ENCODE data around the gene DNAH8.

Gene DNAH8

GRCh38 chr6:38976801-38977500 is 261.8 kb downstream of the DNAH8 start:
- DNase-seq, result no peak

- no peak for DNase-seq
Measured at GRCh38 chr6:38978139-38978704, 263.1 kb downstream of the DNAH8 start.

GRCh38 chr6:38982470-38982869 is 267.4 kb downstream of the DNAH8 start:
- DNase-seq, result no peak

- no peak for DNase-seq
Measured at GRCh38 chr6:38984723-38985122, 269.6 kb downstream of the DNAH8 start.

- DNase-seq, result no peak
Measured at GRCh38 chr6:38985839-38986238, 270.7 kb downstream of the DNAH8 start.

- DNase-seq, result no peak
Measured at GRCh38 chr6:38987503-38987902, 272.4 kb downstream of the DNAH8 start.

GRCh38 chr6:38988736-38989449 is 273.8 kb downstream of the DNAH8 start:
- DNase-seq, result no peak

- no peak for DNase-seq
Measured at GRCh38 chr6:38990475-38990874, 275.4 kb downstream of the DNAH8 start.

GRCh38 chr6:38996676-38997075 is 281.6 kb downstream of the DNAH8 start:
- no peak for DNase-seq

GRCh38 chr6:38997128-38997761 is 282.1 kb downstream of the DNAH8 start:
- DNase-seq, result peak; percentile 83

- peak; percentile 60 for DNase-seq
Measured at GRCh38 chr6:39003072-39003471, 288.0 kb downstream of the DNAH8 start.

- no peak for DNase-seq
Measured at GRCh38 chr6:39003492-39003891, 288.4 kb downstream of the DNAH8 start.

- DNase-seq, result no peak
Measured at GRCh38 chr6:39004801-39005200, 289.7 kb downstream of the DNAH8 start.

- no peak for DNase-seq
Measured at GRCh38 chr6:39005774-39006173, 290.7 kb downstream of the DNAH8 start.

- DNase-seq, result no peak
Measured at GRCh38 chr6:39007575-39007974, 292.5 kb downstream of the DNAH8 start.

GRCh38 chr6:39008737-39009136 is 293.6 kb downstream of the DNAH8 start:
- no peak for DNase-seq

- no peak for DNase-seq
Measured at GRCh38 chr6:39009476-39009875, 294.4 kb downstream of the DNAH8 start.

GRCh38 chr6:39016839-39017546 is 301.9 kb downstream of the DNAH8 start:
- no peak for DNase-seq

- no peak for DNase-seq
Measured at GRCh38 chr6:39017547-39017880, 302.4 kb downstream of the DNAH8 start.

GRCh38 chr6:39018103-39018502 is 303.0 kb downstream of the DNAH8 start:
- no peak for DNase-seq

- no peak for DNase-seq
Measured at GRCh38 chr6:39020136-39020535, 305.0 kb downstream of the DNAH8 start.

GRCh38 chr6:39021041-39021440 is 305.9 kb downstream of the DNAH8 start:
- DNase-seq, result no peak

- DNase-seq, result no peak
Measured at GRCh38 chr6:39021779-39022178, 306.7 kb downstream of the DNAH8 start.

Measured in islet precursor cell (in vitro differentiated cells).